Activated CD4-positive, alpha-beta T cell treated with anti-CD3 and anti-CD28 coated beads, Interleukin-2, amount 10 ng/mL, durations not matched to agents 7 days and 5 days (primary cell): ENCODE results near the gene P3H3. TPM values are rescaled to one million over a fixed set of nuclear protein-coding genes. Genes with fewer than 3 reads are reported as not detected.
"Not testable (repeated sequence)": the region's sequence is repeated elsewhere in the genome, so short reads cannot be mapped to it uniquely, and the experiment has no call there.

Experiments used
- CTCF ChIA-PET: fragments of 350-600 bp; sonication (Branson Sonifier 250); formaldehyde crosslinking; loops from one replicate; lab custom pipeline; 2021; ENCODE audit warnings: antibody characterized with exemption; lab: Charles Lee
- POLR2A ChIA-PET: fragments of 350-600 bp; sonication (Branson Sonifier 250); formaldehyde crosslinking; loops from one replicate; lab custom pipeline; 2021; ENCODE audit warnings: antibody characterized with exemption; lab: Charles Lee
- DNase-seq: peaks from one replicate; pipeline ENCODE4 v3.0.0-alpha.2; 2020
- H3K27ac Mint-ChIP-seq: one replicate; pipeline ENCODE4 v1.8.0; 2021; ENCODE audit warnings: mild to moderate bottlenecking, moderate library complexity, mixed read lengths
- H3K27me3 Mint-ChIP-seq: one replicate; pipeline ENCODE4 v1.8.0; 2021; ENCODE audit warnings: mixed read lengths
- H3K36me3 Mint-ChIP-seq: one replicate; pipeline ENCODE4 v1.8.0; 2021; ENCODE audit warnings: low read depth, mixed read lengths
- H3K4me1 Mint-ChIP-seq: one replicate; pipeline ENCODE4 v1.8.0; 2021; ENCODE audit warnings: mixed read lengths
- H3K4me3 Mint-ChIP-seq: one replicate; pipeline ENCODE4 v1.8.0; 2021; ENCODE audit warnings: mild to moderate bottlenecking, moderate library complexity, mixed read lengths
- H3K9me3 Mint-ChIP-seq: one replicate; pipeline ENCODE4 v1.8.0; 2021; ENCODE audit warnings: mixed read lengths
- total RNA-seq, 2 experiments: library from RNA; stranded (reverse); gene quantifications; one replicate each; pipeline ENCODE4 v1.2.3, GENCODE V29; 2021

The P3H3 gene
- total RNA-seq, 2 experiments from 2014 or later: 0.40 TPM; not detected in 1

DNA sequence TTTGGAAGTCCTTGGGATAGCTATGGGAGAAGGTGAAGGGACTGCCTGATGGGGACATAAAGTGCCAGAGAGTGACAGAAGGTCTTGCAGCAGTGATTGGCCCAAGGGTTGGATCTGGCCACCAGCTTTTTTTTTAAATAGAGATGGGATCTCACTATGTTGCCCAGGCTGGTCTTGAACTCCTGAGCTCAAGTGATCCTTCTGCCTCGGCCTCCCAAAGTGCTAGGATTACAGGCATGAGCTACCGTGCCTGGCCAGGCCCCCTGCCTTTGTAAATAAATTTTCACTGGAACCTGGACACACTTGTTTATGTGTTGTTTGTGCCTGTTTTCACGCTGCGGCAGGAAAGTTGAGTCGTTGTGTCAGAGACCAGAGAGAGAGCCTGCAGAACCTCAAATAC, 37.1 kb downstream of the P3H3 start:
- DNase-seq, POLR2A ChIA-PET, H3K27me3 Mint-ChIP-seq, H3K9me3 Mint-ChIP-seq, H3K4me3 Mint-ChIP-seq, H3K27ac Mint-ChIP-seq: not testable (repeated sequence)
- Mint-ChIP-seq H3K4me1 (peaks cover 32% of the 10 kb centered on the region), H3K36me3 (peaks cover 68% of the 10 kb centered on the region)
- CTCF ChIA-PET: interaction anchor here (0.9 to 7.8 kb wide), 6 partner anchors 8 to 243 kb away, joined by 3 to 67 read pairs (median 9); partner anchors contain the start of genes CDCA3, SPSB2 and USP5

DNA sequence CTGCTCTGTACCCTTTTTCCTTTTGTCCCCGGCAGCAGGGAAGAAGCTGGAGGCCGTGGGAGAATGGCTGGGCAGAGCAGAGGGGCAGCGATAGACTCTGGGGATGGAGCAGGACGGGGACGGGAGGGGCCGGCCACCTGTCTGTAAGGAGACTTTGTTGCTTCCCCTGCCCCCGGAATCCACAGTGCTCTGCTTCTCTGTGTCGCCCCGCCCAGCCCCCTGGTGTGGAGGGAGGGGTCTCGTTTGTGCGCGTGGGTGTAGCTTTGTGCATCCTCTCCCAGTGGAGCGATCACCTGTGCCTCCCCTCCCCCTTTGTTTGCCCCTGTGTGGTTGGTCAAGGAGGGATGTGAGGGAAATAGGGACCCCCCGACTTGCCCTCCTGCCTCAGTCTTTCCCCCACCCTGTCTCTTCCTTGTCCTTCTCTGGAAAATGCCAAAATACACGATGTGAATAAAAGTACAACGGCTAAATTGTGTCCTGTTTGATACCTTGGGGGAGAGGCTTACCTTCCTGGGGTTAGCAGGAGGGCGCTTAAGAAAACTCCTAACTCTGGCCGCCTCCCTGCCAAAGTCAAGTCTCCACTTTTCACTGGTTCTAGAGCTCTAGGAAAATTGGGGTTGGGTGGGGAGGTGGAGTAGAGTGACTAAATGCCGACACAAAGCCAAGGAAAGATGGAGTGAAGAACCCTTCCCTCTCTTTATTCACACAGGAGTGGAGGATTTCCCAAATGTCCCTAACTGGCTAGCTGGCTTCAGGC, 38.1 kb downstream of the P3H3 start:
- DNase-seq: no peak
- H3K36me3 Mint-ChIP-seq: peaks cover 69% of the 10 kb centered on the region
- H3K4me3 Mint-ChIP-seq: peak overlapping the region; percentile 92
- H3K4me1 Mint-ChIP-seq: peaks cover 43% of the 10 kb centered on the region
- POLR2A ChIA-PET: interaction anchor here (1.0 to 2.3 kb wide), 2 partner anchors 14 to 77 kb away, joined by 3 to 14 read pairs; partner anchors contain the start of genes C12orf57, CDCA3, RNU7-1 and USP5
- no peaks in the 10 kb centered on the region for H3K9me3 Mint-ChIP-seq
- H3K27ac Mint-ChIP-seq: no peak overlapping the region
- CTCF ChIA-PET: interaction anchor here (0.6 to 7.8 kb wide), 7 partner anchors 13 to 243 kb away, joined by 3 to 67 read pairs (median 4); partner anchors contain the start of genes CDCA3 and USP5
- no peaks in the 10 kb centered on the region for H3K27me3 Mint-ChIP-seq

DNA sequence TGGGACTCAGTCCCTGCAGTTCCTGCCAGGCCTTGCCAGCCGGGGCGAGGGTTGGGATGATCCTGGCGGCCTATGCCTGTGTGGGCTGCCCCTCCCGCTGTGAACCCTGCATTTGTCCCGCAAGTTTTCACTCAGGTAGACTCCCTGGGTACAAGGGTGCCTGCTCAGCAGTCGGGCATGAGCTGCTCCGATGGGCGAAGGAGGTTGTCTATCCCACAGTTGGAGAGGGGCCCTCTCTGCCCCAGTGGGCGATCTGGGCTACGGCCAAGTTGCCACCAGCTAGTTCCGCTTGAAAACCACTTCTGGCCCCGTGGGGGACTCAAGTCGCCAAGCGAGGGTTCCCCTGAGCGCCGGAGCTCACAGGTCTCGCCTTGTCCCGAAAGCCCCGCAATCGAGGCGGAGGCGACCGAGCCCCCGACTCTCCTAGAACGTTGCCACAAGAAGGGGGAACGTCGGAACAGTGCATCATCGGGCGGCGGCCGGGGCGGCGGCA, 38.8 kb downstream of the P3H3 start:
- Mint-ChIP-seq H3K27me3 (no peaks in the 10 kb centered on the region), H3K9me3 (no peaks in the 10 kb centered on the region), H3K36me3 (peaks cover 69% of the 10 kb centered on the region), H3K4me1 (peaks cover 49% of the 10 kb centered on the region), H3K27ac (peak overlapping the region; percentile 95), H3K4me3 (peak overlapping the region; percentile 92)
- ChIA-PET CTCF (interaction anchor here (0.6 to 7.8 kb wide), 9 partner anchors 14 to 975 kb away, joined by 3 to 67 read pairs (median 4); partner anchors contain the start of genes CDCA3 and USP5), POLR2A (interaction anchor here (1.0 to 2.3 kb wide), 3 partner anchors 13 to 77 kb away, joined by 3 to 14 read pairs (median 3); partner anchors contain the start of genes C12orf57, CDCA3, RNU7-1 and USP5)
- DNase-seq: no peak

GRCh38 chr12:6867413-6868210, 39.4 kb downstream of the P3H3 start, which contains the start of gene TPI1:
Gene TPI1, plus strand, starts transcription at chr12:6867531. Its CDS starts 36 bp downstream, at chr12:6867567.
- ChIA-PET CTCF (interaction anchor here (0.5 to 7.8 kb wide), 11 partner anchors 15 to 975 kb away, joined by 3 to 67 read pairs (median 4); partner anchors contain the start of genes CDCA3 and USP5), POLR2A (interaction anchor here (0.5 to 2.3 kb wide), 4 partner anchors 13 to 109 kb away, joined by 3 to 14 read pairs (median 3); partner anchors contain the start of genes C12orf57, CDCA3, RNU7-1 and USP5)
- H3K36me3 Mint-ChIP-seq: peaks cover 69% of the 10 kb centered on the region
- H3K4me3 Mint-ChIP-seq: peak within 1 kb of the TSS; percentile 93
- no peaks in the 10 kb centered on the region for H3K9me3 Mint-ChIP-seq
- peak within 1 kb of the TSS; percentile 95 for H3K27ac Mint-ChIP-seq
- DNase-seq: peak; percentile 76
- no peaks in the 10 kb centered on the region for H3K27me3 Mint-ChIP-seq
- H3K4me1 Mint-ChIP-seq: peaks cover 52% of the 10 kb centered on the region

GRCh38 chr12:6868211-6869048, 40.2 kb downstream of the P3H3 start:
- ChIA-PET CTCF (interaction anchor here (0.5 to 7.8 kb wide), 22 partner anchors 9 to 329 kb away, joined by 3 to 67 read pairs (median 4); partner anchors contain the start of genes C12orf57, CDCA3, MLF2 and RNU7-1), POLR2A (interaction anchor here (0.5 to 2.3 kb wide), 2 partner anchors 16 to 110 kb away, joined by 3 to 14 read pairs; partner anchors contain the start of genes CDCA3 and USP5)
- Mint-ChIP-seq H3K9me3 (no peaks in the 10 kb centered on the region), H3K4me3 (peak overlapping the region; percentile 93), H3K27ac (peak overlapping the region; percentile 89), H3K4me1 (peaks cover 52% of the 10 kb centered on the region), H3K36me3 (peaks cover 65% of the 10 kb centered on the region), H3K27me3 (no peaks in the 10 kb centered on the region)
- DNase-seq: peak; percentile 15

GRCh38 chr12:6869049-6870021, 41.1 kb downstream of the P3H3 start:
- no peaks in the 10 kb centered on the region for H3K9me3 Mint-ChIP-seq
- ChIA-PET POLR2A (interaction anchor here (0.6 to 1.0 kb wide), 2 partner anchors 22 to 75 kb away, joined by 3 to 4 read pairs; partner anchors contain the start of gene C12orf57), CTCF (interaction anchor here (0.6 to 7.8 kb wide), 41 partner anchors 8 to 1070 kb away, joined by 3 to 67 read pairs (median 4); partner anchors contain the start of genes C12orf57, C1RL, CDCA3 and MLF2)
- DNase-seq: peak; percentile 89
- peaks cover 60% of the 10 kb centered on the region for H3K36me3 Mint-ChIP-seq
- peak overlapping the region; percentile 89 for H3K27ac Mint-ChIP-seq
- no peaks in the 10 kb centered on the region for H3K27me3 Mint-ChIP-seq
- peaks cover 56% of the 10 kb centered on the region for H3K4me1 Mint-ChIP-seq
- peak overlapping the region; percentile 93 for H3K4me3 Mint-ChIP-seq

GRCh38 chr12:6870304-6870703, 42.1 kb downstream of the P3H3 start:
- CTCF ChIA-PET: interaction anchor here (0.9 to 7.8 kb wide), 11 partner anchors 9 to 94 kb away, joined by 3 to 67 read pairs (median 15); partner anchors contain the start of genes CDCA3 and USP5
- H3K27me3 Mint-ChIP-seq: not testable (repeated sequence)

DNA sequence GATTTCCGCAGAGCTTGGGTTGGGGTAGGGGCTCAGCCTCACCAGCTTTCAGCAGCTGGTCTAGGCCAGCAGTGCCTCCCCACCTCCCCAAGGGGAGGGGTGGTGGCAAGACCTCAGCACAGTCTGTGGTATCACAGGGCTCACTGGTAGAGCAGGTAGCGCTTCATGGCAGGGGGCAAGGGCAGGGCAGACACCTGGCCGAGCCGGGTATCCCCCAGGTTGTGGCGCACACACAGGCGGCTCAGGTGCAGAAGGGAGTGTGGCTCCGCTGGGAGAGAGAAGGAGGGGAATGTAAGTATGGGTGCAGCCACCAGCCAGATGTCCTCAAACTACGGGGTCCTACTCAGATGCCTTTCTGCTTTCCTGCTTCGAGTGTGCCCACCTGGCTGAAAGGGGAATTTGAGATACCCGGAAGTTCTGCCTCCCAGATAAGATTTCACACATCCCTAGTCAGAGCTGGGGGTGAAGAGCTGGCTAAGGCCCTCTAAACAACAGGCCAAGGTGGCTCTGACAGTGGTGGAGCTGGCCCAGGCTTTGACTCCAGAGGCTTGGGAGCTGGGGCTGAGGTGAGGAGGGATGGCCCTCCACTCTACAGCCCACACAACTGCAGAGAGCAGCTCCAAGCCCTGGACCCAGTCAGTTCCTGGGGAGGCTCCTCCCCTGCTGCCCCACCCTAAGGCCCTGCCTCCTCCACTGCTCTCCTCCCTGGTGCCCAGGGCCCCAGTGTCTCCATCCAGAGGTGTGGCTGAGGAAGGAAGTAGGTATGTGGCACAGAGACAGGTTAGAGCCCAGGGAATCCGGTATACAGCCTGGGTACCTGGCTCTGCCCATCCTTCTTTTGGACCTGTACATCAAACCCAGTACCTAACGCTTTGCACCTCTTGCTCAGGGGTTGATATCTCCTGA, 43.1 kb downstream of the P3H3 start:
- Mint-ChIP-seq H3K4me3 (peak overlapping the region; percentile 78), H3K27me3 (no peaks in the 10 kb centered on the region), H3K9me3 (no peaks in the 10 kb centered on the region), H3K4me1 (peaks cover 65% of the 10 kb centered on the region), H3K27ac (peak overlapping the region; percentile 91), H3K36me3 (peaks cover 50% of the 10 kb centered on the region)
- peak; percentile 61 for DNase-seq
- ChIA-PET POLR2A (interaction anchor here (2.8 kb wide), 1 partner anchor 19 kb away, joined by 23 read pairs; the partner anchor contains the start of genes CDCA3 and USP5), CTCF (interaction anchor here (0.6 to 5.1 kb wide), 21 partner anchors 7 to 238 kb away, joined by 3 to 55 read pairs (median 9); partner anchors contain the start of genes C12orf57, C1RL, CDCA3 and MLF2)

More at GRCh38 chr12:6870304-6870703, 42.1 kb downstream of the P3H3 start:
- Mint-ChIP-seq H3K27ac (peak overlapping the region; percentile 89), H3K4me3 (peak overlapping the region; percentile 78), H3K36me3 (peaks cover 53% of the 10 kb centered on the region), H3K4me1 (peaks cover 62% of the 10 kb centered on the region)
- H3K9me3 Mint-ChIP-seq, DNase-seq, POLR2A ChIA-PET: not testable (repeated sequence)
